Epithelial cell of esophagus (primary cell): ENCODE measurements around the gene SAMHD1.
"Not testable (repeated sequence)": the region's sequence is repeated elsewhere in the genome, so short reads cannot be mapped to it uniquely, and the experiment has no call there.

Source experiments
- DNase-seq: peaks from one replicate; pipeline ENCODE4 v3.0.0; 2010; ENCODE audit warnings: low read depth
- H3K4me3 ChIP-seq: 2 replicates; pipeline ENCODE4 v1.5.1; 2011; ENCODE audit warnings: mild to moderate bottlenecking, low read length, control low read depth
- CTCF ChIP-seq: IDR thresholded peaks from 2 replicates; pipeline ENCODE4 v1.5.1; 2011; ENCODE audit warnings: low read depth, mild to moderate bottlenecking, low read length, control low read depth, inconsistent platforms; ENCODE audit not compliant: insufficient read depth; ENCODE audit errors: missing control alignments

The SAMHD1 gene

GRCh38 chr20:36951198-36951978 is at the start of gene SAMHD1:
SAMHD1 (minus strand) TSS chr20:36951708; CDS start chr20:36951643, 65 bp downstream.
- DNase-seq, result peak; percentile 89
- H3K4me3 ChIP-seq, result peak within 1 kb of the TSS; percentile 75
- no peak for TF ChIP-seq CTCF

- not testable (repeated sequence) for DNase-seq, H3K4me3 ChIP-seq
Observed at GRCh38 chr20:37000171-37000570, 48.7 kb upstream of the SAMHD1 start.

- no peak overlapping the region for H3K4me3 ChIP-seq
- no peak for DNase-seq
- TF ChIP-seq CTCF, result no peak
Observed at GRCh38 chr20:36998652-36999051, 47.1 kb upstream of the SAMHD1 start.

- H3K4me3 ChIP-seq, result no peak overlapping the region
- no peak for DNase-seq
- no peak for TF ChIP-seq CTCF
Observed at GRCh38 chr20:36997121-36997520, 45.6 kb upstream of the SAMHD1 start.

GRCh38 chr20:36994221-36994620 is 42.7 kb upstream of the SAMHD1 start:
- H3K4me3 ChIP-seq, DNase-seq: not testable (repeated sequence)

GRCh38 chr20:36992802-36993334 is 41.4 kb upstream of the SAMHD1 start:
- DNase-seq, result no peak
- no peak for TF ChIP-seq CTCF
- H3K4me3 ChIP-seq, result no peak overlapping the region

- no peak for DNase-seq
- H3K4me3 ChIP-seq, result no peak overlapping the region
- no peak for TF ChIP-seq CTCF
Observed at GRCh38 chr20:36991703-36992102, 40.2 kb upstream of the SAMHD1 start.

- H3K4me3 ChIP-seq, result no peak overlapping the region
- no peak for DNase-seq
- no peak for TF ChIP-seq CTCF
Observed at GRCh38 chr20:36989797-36990196, 38.3 kb upstream of the SAMHD1 start.
